LoVo (cell line): Measurements from ENCODE around the gene GNAZ.

Experiments
- DNase-seq: peaks from one replicate; pipeline ENCODE4 v3.0.0-alpha.2; 2016; ENCODE audit warnings: low spot score

The GNAZ gene

DNA sequence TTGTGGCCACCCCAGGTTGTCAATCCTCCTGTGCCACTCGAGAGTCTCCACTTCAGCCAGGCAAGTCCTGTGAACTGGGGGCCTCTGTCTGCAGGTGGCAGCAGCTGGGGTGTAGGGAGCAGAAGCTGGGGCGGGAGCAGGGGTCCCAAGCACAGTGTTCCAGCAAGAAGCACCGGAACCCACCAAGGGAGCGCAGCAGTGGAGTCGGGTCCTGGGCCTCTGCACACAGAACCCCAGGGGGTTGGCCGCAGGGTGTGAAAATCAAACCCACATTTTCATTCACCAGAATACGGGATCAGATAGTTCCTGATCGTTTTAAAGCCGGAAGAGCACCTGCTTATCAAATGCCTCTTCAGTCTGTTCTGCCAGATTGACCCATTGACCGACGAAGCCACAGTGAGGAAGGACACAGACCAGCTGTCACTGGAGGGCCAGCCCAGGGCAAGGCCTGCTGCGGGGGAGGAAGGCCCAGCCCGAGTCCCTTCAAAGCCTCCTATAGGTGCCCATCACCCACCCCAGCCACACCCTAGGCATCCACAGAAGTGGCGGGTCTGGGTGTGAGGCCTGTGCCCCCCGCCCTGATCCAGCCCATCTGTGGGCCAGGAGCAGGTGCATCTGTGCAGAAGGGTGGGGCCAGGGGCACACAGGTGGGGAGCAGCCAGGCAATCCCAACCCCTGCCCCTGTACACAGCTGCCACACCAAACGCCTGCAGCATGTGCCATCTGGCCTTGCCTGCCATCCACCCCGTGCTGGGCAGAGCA lies 37.3 kb downstream of the GNAZ start:
- no peak for DNase-seq

- DNase-seq: no peak
These were observed 38.1 kb downstream of the GNAZ start for GRCh38 chr22:23108249-23109078.

DNA sequence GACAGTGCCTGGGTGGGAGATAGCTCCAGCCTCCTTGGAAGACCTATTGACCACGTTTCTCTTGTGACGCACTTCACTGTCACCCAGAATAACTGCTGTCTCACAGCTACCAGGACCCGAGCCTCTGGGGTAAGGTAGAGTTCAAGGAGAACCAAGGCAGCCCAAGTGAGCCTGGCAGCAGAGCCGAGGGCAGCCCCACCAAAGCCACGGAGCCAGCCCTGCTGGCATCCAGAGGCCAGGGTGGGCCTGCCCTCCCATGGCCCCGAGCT lies 38.7 kb downstream of the GNAZ start:
- no peak for DNase-seq

DNA sequence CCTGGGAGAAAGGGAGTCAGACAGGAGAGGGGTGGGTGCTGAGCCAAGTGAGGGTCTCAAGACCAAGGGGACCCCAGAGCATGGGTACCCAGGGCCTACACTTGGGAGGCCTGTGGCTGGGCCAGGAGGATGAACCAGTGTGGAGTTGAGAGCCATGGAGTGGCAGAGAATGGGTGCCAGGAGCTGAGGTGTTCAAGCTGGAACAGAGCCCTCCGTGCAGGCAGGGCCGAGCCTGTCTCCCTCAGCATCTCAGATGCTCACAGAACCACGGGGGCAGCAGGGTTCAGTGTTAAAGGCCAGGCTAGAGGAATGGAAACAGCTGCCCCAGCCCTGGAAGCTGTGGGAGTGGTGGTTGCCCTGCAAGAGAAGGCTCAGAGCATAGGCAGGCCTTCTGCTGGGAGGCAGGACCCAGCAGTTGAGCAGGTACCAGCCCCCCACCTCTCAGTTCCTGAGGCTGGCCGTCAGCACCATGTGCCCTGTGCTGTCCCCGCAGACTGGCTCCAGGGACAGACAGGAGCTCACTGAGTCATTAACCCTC lies 39.2 kb downstream of the GNAZ start:
- DNase-seq: no peak

DNA sequence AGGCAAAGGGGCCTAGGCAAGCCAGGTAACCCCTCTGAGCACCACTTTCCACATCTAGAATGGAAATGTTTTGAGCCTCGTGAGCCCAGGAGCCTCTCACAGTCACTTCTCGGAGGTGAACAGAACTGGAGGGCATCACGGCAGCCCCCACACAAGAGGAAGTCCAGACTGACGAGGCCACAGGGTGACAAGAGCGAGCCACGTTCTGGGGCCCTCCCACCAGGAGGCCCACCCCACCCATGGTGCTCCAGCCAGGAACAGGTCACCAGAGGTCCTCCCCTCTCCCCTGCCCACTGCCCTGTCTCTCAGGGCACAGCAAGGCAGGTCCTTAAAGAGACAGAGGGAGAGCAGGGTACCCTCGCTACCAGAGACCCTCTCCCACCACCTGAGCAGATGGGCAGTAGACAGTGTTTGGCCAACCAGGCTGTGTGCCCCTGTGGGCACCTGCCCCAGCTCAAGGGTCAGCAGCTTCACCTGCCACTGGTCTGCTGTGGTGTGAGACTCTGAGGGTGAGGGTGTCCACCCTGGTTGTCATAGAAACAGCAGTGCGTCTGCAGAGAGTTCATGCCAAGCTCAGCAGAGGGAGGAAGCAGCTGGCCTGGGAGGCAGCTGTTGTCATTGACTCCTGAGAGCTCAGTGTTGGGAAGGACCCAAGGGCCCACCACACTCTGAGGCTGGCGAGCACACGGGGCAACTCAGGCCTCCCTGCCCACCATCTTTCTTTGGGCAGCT lies 40.0 kb downstream of the GNAZ start:
- DNase-seq: no peak

GRCh38 chr22:23110922-23111527 lies 40.7 kb downstream of the GNAZ start:
- no peak for DNase-seq

- no peak for DNase-seq
These were observed 42.2 kb downstream of the GNAZ start for GRCh38 chr22:23112472-23113012.

DNA sequence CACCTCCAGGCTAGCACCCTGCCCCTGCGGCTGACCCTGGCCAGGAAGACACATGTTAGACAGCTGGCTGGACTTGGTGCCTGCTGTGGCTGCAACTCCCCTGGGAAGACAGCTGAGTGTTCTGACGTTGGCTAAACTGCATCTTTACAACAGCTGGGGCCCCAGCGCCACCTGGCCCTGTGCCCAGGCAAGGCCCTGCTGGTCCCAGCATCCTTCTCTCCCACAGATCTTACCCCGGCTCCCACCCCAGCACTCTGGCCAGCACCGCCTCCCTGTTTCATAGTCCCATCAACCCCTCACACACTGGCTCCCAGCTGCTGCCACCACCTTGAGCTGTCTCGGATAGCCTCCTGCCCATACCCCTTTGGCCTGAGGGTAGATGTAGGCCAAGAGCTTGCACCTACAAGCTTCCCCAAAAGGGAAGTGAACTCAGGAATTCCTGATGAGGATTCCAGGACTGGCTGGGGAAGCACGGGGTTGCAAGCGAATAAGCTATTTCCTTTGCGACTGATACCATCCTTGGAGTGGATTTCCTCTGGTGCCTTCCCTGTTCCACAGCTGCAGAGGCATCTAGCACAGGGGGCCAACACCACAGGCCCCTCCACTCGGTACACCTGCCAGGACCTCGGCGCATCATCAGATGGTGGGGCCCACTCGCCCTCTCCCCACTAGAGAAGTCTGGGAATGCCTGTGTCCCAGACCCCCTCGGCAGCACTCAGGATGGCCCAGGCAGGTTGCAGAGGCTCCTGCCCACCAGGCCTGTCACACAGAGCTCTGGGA lies 42.9 kb downstream of the GNAZ start:
- no peak for DNase-seq

GRCh38 chr22:23113847-23114720 lies 43.8 kb downstream of the GNAZ start:
- DNase-seq: no peak

- no peak for DNase-seq
These were observed 44.4 kb downstream of the GNAZ start for GRCh38 chr22:23114721-23115020.

DNA sequence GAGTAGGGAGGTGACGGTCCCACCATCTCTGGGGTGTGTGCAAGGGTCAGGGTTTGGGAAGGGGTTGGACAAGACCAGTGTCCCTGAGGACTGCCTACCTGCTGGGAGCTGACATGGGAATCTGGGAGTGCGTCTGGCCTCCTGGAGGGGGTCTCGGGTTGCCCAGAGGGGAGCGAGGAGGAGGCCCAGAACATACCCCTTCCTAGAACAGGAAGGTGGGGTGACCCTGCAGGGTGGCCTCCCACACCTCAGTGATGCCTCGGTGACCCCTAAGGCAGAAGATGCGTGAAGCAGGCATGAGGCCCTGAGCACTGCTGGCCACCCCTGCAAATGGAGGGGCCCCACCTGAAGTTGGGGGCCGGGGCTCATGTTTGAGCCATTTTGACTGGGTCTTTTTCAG lies 45.0 kb downstream of the GNAZ start:
- DNase-seq: no peak

GRCh38 chr22:23115825-23116494 lies 45.6 kb downstream of the GNAZ start:
- no peak for DNase-seq

DNA sequence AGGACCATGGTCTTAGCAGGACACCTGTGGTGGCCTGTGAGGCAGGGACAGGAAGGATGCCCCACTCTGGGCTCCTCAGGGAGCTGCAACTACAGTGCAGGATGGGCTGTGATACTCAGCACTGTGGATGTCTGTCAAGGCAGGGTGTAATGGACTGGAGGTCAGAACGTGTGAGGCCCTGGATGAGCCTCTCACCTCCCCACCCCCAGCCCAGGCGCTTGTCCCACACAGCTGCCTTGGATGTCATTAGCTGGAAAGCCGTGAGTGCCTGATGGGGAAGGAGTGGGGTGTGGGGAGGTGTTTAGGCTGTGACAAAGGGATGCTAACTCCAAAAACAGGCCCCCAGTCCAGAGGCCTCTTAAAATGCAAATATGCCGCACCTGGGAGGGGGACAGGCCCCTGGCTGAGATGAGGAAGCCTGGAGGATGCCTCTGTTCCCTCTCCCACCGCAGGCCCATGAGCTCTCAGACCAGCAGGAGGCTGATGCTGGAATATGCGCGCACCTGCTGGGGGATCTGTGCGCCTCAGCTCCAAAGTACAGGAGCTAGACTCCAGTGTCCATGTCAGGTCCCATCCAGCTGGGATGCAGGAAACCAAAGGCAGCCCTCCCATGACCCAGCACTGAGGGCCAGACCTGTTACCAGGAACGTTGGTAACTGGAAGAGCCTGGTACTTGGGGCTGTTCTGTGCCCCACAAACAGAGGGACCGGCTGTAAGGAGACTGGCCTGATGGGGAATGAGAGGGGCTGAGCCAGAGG lies 46.4 kb downstream of the GNAZ start:
- DNase-seq: no peak

DNA sequence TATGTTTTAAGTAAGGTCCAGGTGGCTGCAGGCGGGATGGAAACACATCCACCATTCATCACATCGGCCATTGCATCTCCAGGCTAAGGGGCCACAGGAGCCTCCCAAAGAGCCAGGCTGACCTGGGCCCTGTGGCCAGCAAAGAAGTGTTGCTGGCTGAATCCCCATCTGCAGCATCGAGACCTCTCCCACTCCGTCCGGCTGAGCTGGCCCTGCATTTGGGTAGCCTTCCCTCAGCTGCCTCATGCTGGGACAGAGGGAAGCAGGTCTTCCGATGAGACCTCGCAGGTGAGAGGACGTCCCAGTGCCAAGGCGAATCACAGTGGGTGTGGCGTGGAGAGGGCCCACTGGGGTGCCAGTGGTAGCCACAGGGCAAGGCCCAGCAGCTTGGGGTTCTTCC lies 47.0 kb downstream of the GNAZ start:
- no peak for DNase-seq

GRCh38 chr22:23117891-23118646 lies 47.8 kb downstream of the GNAZ start:
- DNase-seq: no peak

GRCh38 chr22:23118647-23119493 lies 48.6 kb downstream of the GNAZ start:
- DNase-seq: no peak
